Measurements from ENCODE around the gene NFIB. TPM values are rescaled to one million over a fixed set of nuclear protein-coding genes. Genes with fewer than 3 reads are reported as not detected.

NFIB gene
- total and polyA plus RNA-seq, 2 of the 13 experiments (the other 11 are each of a cell fraction or from before 2014, with no cell fraction given) = 0.98 to 4.6 TPM

GRCh38 chr9:14099737-14100136 is 214.2 kb downstream of the NFIB start:
- H4K20me1 ChIP-seq (ENCODE audit: insufficient read depth, low read length) = no peaks in the 10 kb centered on the region
- intact Hi-C loops (cut with micrococcal nuclease; ENCODE audit: unreplicated experiment) (loop anchor here (10.0 kb wide), 1 partner anchor 765 kb away; no protein-coding TSS in a partner anchor), in situ Hi-C loops (cut with HindIII; ENCODE audit: extremely low pct_ligation_motif_present, low pct_unique_long_range_greater_than_20kb) (loop anchor here (10.0 kb wide), 1 partner anchor 225 kb away; no protein-coding TSS in a partner anchor)
- FAIRE-seq = no peak
- no peak overlapping the region for H3K27ac ChIP-seq (ENCODE audit: extremely low read length, insufficient read depth, low read length)
- no peak for ATAC-seq
- BruUV-seq (replicated peaks) = no TSS peak
- no peaks in the 10 kb centered on the region for H3K36me3 ChIP-seq (replicated peaks in 1 of 2; ENCODE audit: control insufficient read depth in 1 of 2, insufficient read depth in 2 of 2, low read length in 2 of 2)
- H3K9me3 ChIP-seq (ENCODE audit: low read length) = no peaks in the 10 kb centered on the region
- POLR2A ChIA-PET = no interaction called here
- no peak overlapping the region for H2AFZ ChIP-seq (ENCODE audit: low read length)
- no peaks in the 10 kb centered on the region for H3K27me3 ChIP-seq (ENCODE audit: control insufficient read depth in 1 of 2, insufficient read depth in 2 of 2, low read length in 2 of 2)
- H3K4me3 ChIP-seq (replicated peaks in 1 of 3; ENCODE audit: insufficient read depth in 1 of 3, low read depth in 2 of 3, low read length in 3 of 3) = no peak overlapping the region
- H3K79me2 ChIP-seq (ENCODE audit: insufficient read depth, low read length) = no peaks in the 10 kb centered on the region
- WGBS (ENCODE audit: low lambda C conversion rate) = 50% methylated on average over 7 of the region's 7 CpGs
- no peak for DNase-seq (ENCODE audit: low spot score)
- TF ChIP-seq ATF7-NPFF (CRISPR knock-in tag; IDR thresholded peaks at IDR 0.05; ENCODE audit: low read depth) (no peak), BRCA1 (CRISPR knock-in tag; IDR thresholded peaks at IDR 0.05) (no peak), ZNF101 (CRISPR knock-in tag; IDR thresholded peaks at IDR 0.05; ENCODE audit: borderline replicate concordance, low read depth) (no peak), MTF2 (CRISPR knock-in tag; IDR thresholded peaks at IDR 0.05; ENCODE audit: borderline replicate concordance) (no peak), DMTF1 (CRISPR knock-in tag; IDR thresholded peaks at IDR 0.05) (no peak), MTA1 (CRISPR knock-in tag; IDR thresholded peaks at IDR 0.05; ENCODE audit: borderline replicate concordance) (no peak), ZNF703 (CRISPR knock-in tag; IDR thresholded peaks at IDR 0.05; ENCODE audit: borderline replicate concordance) (no peak)
- TF ChIP-seq, protein P1, sequence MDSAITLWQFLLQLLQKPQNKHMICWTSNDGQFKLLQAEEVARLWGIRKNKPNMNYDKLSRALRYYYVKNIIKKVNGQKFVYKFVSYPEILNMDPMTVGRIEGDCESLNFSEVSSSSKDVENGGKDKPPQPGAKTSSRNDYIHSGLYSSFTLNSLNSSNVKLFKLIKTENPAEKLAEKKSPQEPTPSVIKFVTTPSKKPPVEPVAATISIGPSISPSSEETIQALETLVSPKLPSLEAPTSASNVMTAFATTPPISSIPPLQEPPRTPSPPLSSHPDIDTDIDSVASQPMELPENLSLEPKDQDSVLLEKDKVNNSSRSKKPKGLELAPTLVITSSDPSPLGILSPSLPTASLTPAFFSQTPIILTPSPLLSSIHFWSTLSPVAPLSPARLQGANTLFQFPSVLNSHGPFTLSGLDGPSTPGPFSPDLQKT (CRISPR knock-in tag; IDR thresholded peaks at IDR 0.05; ENCODE audit: borderline replicate concordance) = no peak
- no peaks in the 10 kb centered on the region for H3K4me1 ChIP-seq (ENCODE audit: insufficient read depth, low read length)
- H3K9ac ChIP-seq (ENCODE audit: insufficient read depth, low read depth, low read length) = no peak overlapping the region
- no peak overlapping the region for H3K4me2 ChIP-seq (ENCODE audit: low read depth, low read length)
- CTCF ChIA-PET (ENCODE audit: low intra/inter-chr PET ratio, low total read pairs) = no interaction called here

Measured in HepG2 (cell line).